GM12878 (cell line): ENCODE data around the gene RAB24. TPM values are rescaled to one million over a fixed set of nuclear protein-coding genes. Genes with fewer than 3 reads are reported as not detected.

Experiments used
- ATAC-seq: fragments of 200-7000 bp; cut with Tn5 transposase; 3 replicates; pipeline ENCODE4 v1.9.1; 2020; ENCODE audit warnings: mild to moderate bottlenecking, moderate library complexity
- BruUV-seq: library from RNA; stranded (reverse); fragments of 400-500 nt; replicated peaks from 2 replicates; lab custom pipeline; 2021; lab: Mats Ljungman, UMichigan
- CTCF ChIA-PET: fragments of 300-600 bp; sonication (Branson Sonifier 250); formaldehyde crosslinking; extraction: SDS; loops from one replicate; lab custom pipeline; 2021; ENCODE audit warnings: inconsistent platforms; lab: Yijun Ruan, JAX
- POLR2A ChIA-PET: fragments of 350-600 bp; formaldehyde crosslinking; extraction: SDS; loops from one replicate; lab custom pipeline; 2021; ENCODE audit warnings: inconsistent platforms; lab: Charles Lee
- RAD21 ChIA-PET: fragments of 300-600 bp; sonication (Branson Sonifier 250); formaldehyde crosslinking; loops from one replicate; lab custom pipeline; 2023; ENCODE audit warnings: antibody characterized with exemption; ENCODE audit not compliant: unreplicated experiment; lab: Charles Lee
- SMC1A ChIA-PET: fragments of 300-600 bp; sonication (Branson Sonifier 250); formaldehyde crosslinking; loops from one replicate; lab custom pipeline; 2023; ENCODE audit not compliant: unreplicated experiment, uncharacterized antibody; lab: Charles Lee
- DNase-seq: peaks from one replicate; pipeline ENCODE4 v3.0.0-alpha.2; 2011; ENCODE audit warnings: low read depth, low spot score
- FAIRE-seq: peaks from 3 replicates; lab custom pipeline; 2011; peaks lifted over from hg19 to GRCh38; lab: Jason Lieb, UNC
- H2AFZ ChIP-seq: 2 replicates; pipeline ENCODE4 v1.6.0; 2011; ENCODE audit warnings: low read depth, low read length, control low read depth; ENCODE audit not compliant: control insufficient read depth
- H3K27ac ChIP-seq: 2 replicates; pipeline ENCODE4 v1.5.1; 2011; ENCODE audit warnings: control low read depth; ENCODE audit not compliant: control insufficient read depth, insufficient read depth
- H3K27me3 ChIP-seq, 2 experiments: replicated peaks in 1 of 2; 2 replicates each; pipeline versions ENCODE4 v1.6.0 to v1.6.1; 2011; ENCODE audit warnings: low read length in 1 of 2; ENCODE audit not compliant: control insufficient read depth in 2 of 2, insufficient read depth in 2 of 2
- H3K36me3 ChIP-seq, 2 experiments: 2 replicates each; pipeline ENCODE4 v1.5.1; 2011; ENCODE audit warnings: low read length in 1 of 2; ENCODE audit not compliant: control insufficient read depth in 2 of 2, insufficient read depth in 2 of 2
- H3K4me1 ChIP-seq: 2 replicates; pipeline ENCODE4 v1.6.1; 2011; ENCODE audit warnings: mild to moderate bottlenecking, low read length, moderate library complexity, mixed read lengths; ENCODE audit not compliant: control insufficient read depth, insufficient read depth
- H3K4me2 ChIP-seq: 2 replicates; pipeline ENCODE4 v1.6.0; 2011; ENCODE audit warnings: control low read depth; ENCODE audit not compliant: control insufficient read depth, insufficient read depth
- H3K4me3 ChIP-seq: fragments of 200-600 bp; sonication (generic); 2 replicates; pipeline ENCODE4 v1.5.1; 2016
- H3K79me2 ChIP-seq: 2 replicates; pipeline ENCODE4 v1.6.0; 2011; ENCODE audit warnings: low read length; ENCODE audit not compliant: control insufficient read depth, insufficient read depth
- H3K9ac ChIP-seq: 2 replicates; pipeline ENCODE4 v1.8.0; 2011; ENCODE audit warnings: low read length, control low read depth, mixed read lengths; ENCODE audit not compliant: control insufficient read depth, insufficient read depth
- H3K9me3 ChIP-seq: replicated peaks from 3 replicates; pipeline ENCODE4 v1.5.1; 2011; ENCODE audit warnings: mild to moderate bottlenecking, low read length; ENCODE audit not compliant: control insufficient read depth, insufficient read depth
- H4K20me1 ChIP-seq: 2 replicates; pipeline ENCODE4 v1.6.0; 2011; ENCODE audit not compliant: control insufficient read depth, insufficient read depth
- ATF7 ChIP-seq: fragments of 450-650 bp; IDR thresholded peaks from 2 replicates; pipeline ENCODE4 v1.6.1; 2016; ENCODE audit warnings: low read depth, mild to moderate bottlenecking
- CBFB ChIP-seq: IDR thresholded peaks from 2 replicates; pipeline ENCODE4 v1.6.1; 2016; ENCODE audit warnings: antibody characterized with exemption, low read depth
- HCFC1 ChIP-seq: fragments of 150-350 bp; IDR thresholded peaks from 2 replicates; pipeline ENCODE4 v1.6.1; 2014; ENCODE audit warnings: low read length
- SREBF2 ChIP-seq: IDR thresholded peaks from 2 replicates; pipeline ENCODE4 v1.6.1; 2012; ENCODE audit warnings: mild to moderate bottlenecking, low read length
- YBX1 ChIP-seq: fragments of 450-650 bp; IDR thresholded peaks from 2 replicates; pipeline ENCODE4 v1.6.1; 2016; ENCODE audit warnings: antibody characterized with exemption
- WGBS: methylation state at CpG from one replicate; pipeline ENCODE4 v1.1.6; 2016; ENCODE audit warnings: low lambda C conversion rate; ENCODE audit not compliant: insufficient replicate concordance, insufficient coverage; ENCODE audit errors: missing lambda C conversion rate; 5-methylcytosine and 5-hydroxymethylcytosine counted together
- in situ Hi-C: fragments of 300-500 bp; cut with MboI; formaldehyde crosslinking; loops from 9 replicates; pipeline ENCODE4 v1.14.3; 2018; ENCODE audit warnings: mixed read lengths
- intact Hi-C: fragments of 100-400 bp; cut with micrococcal nuclease; formaldehyde crosslinking; loops from one replicate; pipeline ENCODE4 v1.14.2; 2022; ENCODE audit not compliant: unreplicated experiment
- polyA plus RNA-seq, 11 experiments: library from polyadenylated mRNA; depleted of rRNA in 4 of 11; unstranded in 6 of 11; stranded (reverse) in 5 of 11; fragments of >200 nt; fragmentation: Nextera tagmentation in 4 of 11; fragmentation: Illumina TruSeq in 1 of 11; extraction: Ambion mirVana in 4 of 11; extraction: Trizol in 1 of 11; gene quantifications; 1 replicate in 1 of 11; 2 replicates in 10 of 11; pipeline versions ENCODE4 v1.2.1 to v1.2.3, GENCODE V29; 2011 to 2016; ENCODE audit warnings: inconsistent platforms in 2 of 11, missing spikeins in 2 of 11, low read depth in 1 of 11
- total RNA-seq, 4 experiments: library from RNA; depleted of rRNA in 3 of 4; stranded (reverse); fragments of >200 nt in 3 of 4; fragmentation: Illumina TruSeq in 1 of 4; extraction: Trizol in 1 of 4; gene quantifications; 2 replicates each; pipeline versions ENCODE4 v1.2.1 to v1.2.3, GENCODE V29; 2013 to 2021
- TF ChIP-seq, protein P1 (sequence below): IDR thresholded peaks from 2 replicates; pipeline ENCODE4 v1.6.1; 2011; ENCODE audit warnings: borderline replicate concordance, low read depth, mild to moderate bottlenecking, moderate library complexity, mixed read lengths, low read length; ENCODE audit not compliant: insufficient read depth; ENCODE audit errors: extremely low read length

RAB24 gene
- total and polyA plus RNA-seq, 10 of the 15 experiments (the other 5 are each of a cell fraction or from before 2014, with no cell fraction given), result 8.0 to 44.4 (median 24.4) TPM

DNA sequence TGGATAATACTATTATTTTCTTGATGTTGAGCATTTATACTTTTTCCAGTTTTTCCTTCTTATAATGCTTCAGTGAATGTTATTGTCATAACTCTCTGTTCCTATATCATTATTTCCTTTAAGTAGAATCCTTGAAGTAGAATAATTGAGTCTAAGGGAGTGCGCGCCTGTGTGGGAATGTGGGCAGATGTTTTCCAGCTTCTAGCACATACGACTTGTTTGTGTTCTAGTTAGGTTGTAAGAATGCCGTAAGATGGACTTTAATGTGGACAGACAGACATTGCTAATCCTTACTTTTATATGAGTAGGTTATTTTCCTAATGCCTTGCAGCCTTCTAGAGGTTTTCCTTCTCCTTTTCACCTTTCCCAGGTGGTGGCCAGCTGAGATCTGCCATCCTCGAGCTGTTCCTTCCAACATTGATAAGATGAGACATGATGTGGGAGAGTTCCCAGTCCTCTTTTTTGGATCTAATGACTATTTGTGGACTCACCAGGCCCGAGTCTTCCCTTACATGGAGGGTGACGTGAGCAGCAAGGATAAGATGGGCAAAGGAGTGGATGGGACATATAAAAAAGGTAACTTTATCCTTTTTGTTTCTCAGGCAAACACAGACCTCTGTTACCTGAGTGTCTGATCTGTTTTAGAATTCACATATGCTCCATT lies 34.2 kb downstream of the RAB24 start:
- Histone ChIP-seq H2AFZ (no peak overlapping the region), H3K36me3 (peaks cover 11 to 23% of the 10 kb centered on the region in 2 experiments), H3K9me3 (no peaks in the 10 kb centered on the region)
- POLR2A ChIA-PET, result no interaction called here
- WGBS, result 92% methylated on average over 7 of the region's 7 CpGs
- intact Hi-C loops, result no loop called here
- no TSS peak for BruUV-seq
- TF ChIP-seq, protein P1, sequence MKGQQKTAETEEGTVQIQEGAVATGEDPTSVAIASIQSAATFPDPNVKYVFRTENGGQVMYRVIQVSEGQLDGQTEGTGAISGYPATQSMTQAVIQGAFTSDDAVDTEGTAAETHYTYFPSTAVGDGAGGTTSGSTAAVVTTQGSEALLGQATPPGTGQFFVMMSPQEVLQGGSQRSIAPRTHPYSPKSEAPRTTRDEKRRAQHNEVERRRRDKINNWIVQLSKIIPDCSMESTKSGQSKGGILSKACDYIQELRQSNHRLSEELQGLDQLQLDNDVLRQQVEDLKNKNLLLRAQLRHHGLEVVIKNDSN, result no peak
- TF ChIP-seq ATF7 (no peak), HCFC1 (no peak), CBFB (no peak), SREBF2 (no peak), YBX1 (no peak)
- TF ChIP-seq, all 136 proteins: peak for 0
- no peak overlapping the region for H3K4me2 ChIP-seq
- FAIRE-seq (no peak), ATAC-seq (no peak), DNase-seq (no peak)
- no peak overlapping the region for H3K9ac ChIP-seq
- SMC1A ChIA-PET, result interaction anchor here (0.9 to 1.7 kb wide), 3 partner anchors 11 to 194 kb away, joined by 4 to 5 read pairs (median 5); no protein-coding TSS in a partner anchor
- in situ Hi-C loops, result no loop called here
- H3K4me1 ChIP-seq, result no peaks in the 10 kb centered on the region
- H3K27ac ChIP-seq, result no peak overlapping the region
- CTCF ChIA-PET, result interaction anchor here (1.3 to 1.8 kb wide), 2 partner anchors 41 to 157 kb away, joined by 5 to 6 read pairs; no protein-coding TSS in a partner anchor
- H3K27me3 ChIP-seq, result no peaks in the 10 kb centered on the region
- RAD21 ChIA-PET, result interaction anchor here (1.3 kb wide), 1 partner anchor 49 kb away, joined by 3 read pairs; no protein-coding TSS in a partner anchor
- H4K20me1 ChIP-seq, result no peaks in the 10 kb centered on the region
- no peak overlapping the region for H3K4me3 ChIP-seq
- H3K79me2 ChIP-seq, result no peaks in the 10 kb centered on the region
